Activated T-helper 1 cell treated with anti-CD3 and anti-CD28 coated beads, Interleukin-12 subunit alpha, Interleukin-12 subunit beta, Interleukin-2, Interleukin-4 antibody, amounts not matched to agents 30 ng/mL and 10 ng/mL and 1 ng/mL, durations not matched to agents 14 hours and 24 hours and 36 hours (primary cell): ENCODE data around the gene PDSS1. TPM values are rescaled to one million over a fixed set of nuclear protein-coding genes. Genes with fewer than 3 reads are reported as not detected.
A peak's percentile ranks its signal among the peaks of the same experiment; 100 is the strongest.
"Not testable (repeated sequence)": the region's sequence is repeated elsewhere in the genome, so short reads cannot be mapped to it uniquely, and the experiment has no call there.

ENCODE experiments used
- DNase-seq: peaks from one replicate; pipeline ENCODE4 v3.0.0; 2021; ENCODE audit warnings: low spot score
- H3K27ac Mint-ChIP-seq: one replicate; pipeline ENCODE4 v1.8.0; 2021; ENCODE audit warnings: mild to moderate bottlenecking, mixed read lengths
- H3K27me3 Mint-ChIP-seq: one replicate; pipeline ENCODE4 v1.8.0; 2022; ENCODE audit warnings: mild to moderate bottlenecking, moderate library complexity, mixed read lengths; ENCODE audit not compliant: insufficient read depth
- H3K36me3 Mint-ChIP-seq: one replicate; pipeline ENCODE4 v1.8.0; 2021; ENCODE audit warnings: low read depth, mixed read lengths
- H3K4me1 Mint-ChIP-seq: one replicate; pipeline ENCODE4 v1.8.0; 2021; ENCODE audit warnings: low read depth, mixed read lengths
- H3K4me3 Mint-ChIP-seq: one replicate; pipeline ENCODE4 v1.8.0; 2021; ENCODE audit warnings: mild to moderate bottlenecking, moderate library complexity, mixed read lengths
- H3K9me3 Mint-ChIP-seq: one replicate; pipeline ENCODE4 v1.8.0; 2021; ENCODE audit warnings: mixed read lengths
- intact Hi-C: fragments of 100-400 bp; cut with micrococcal nuclease; formaldehyde crosslinking; loops from one replicate; pipeline ENCODE4 v1.15.1; 2024
- total RNA-seq: library from RNA; stranded (reverse); gene quantifications from 2 replicates; pipeline ENCODE4 v1.2.3, GENCODE V29; 2022

PDSS1 gene, protein sequence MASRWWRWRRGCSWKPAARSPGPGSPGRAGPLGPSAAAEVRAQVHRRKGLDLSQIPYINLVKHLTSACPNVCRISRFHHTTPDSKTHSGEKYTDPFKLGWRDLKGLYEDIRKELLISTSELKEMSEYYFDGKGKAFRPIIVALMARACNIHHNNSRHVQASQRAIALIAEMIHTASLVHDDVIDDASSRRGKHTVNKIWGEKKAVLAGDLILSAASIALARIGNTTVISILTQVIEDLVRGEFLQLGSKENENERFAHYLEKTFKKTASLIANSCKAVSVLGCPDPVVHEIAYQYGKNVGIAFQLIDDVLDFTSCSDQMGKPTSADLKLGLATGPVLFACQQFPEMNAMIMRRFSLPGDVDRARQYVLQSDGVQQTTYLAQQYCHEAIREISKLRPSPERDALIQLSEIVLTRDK
- total RNA-seq: 39.3 and 43.1 TPM in 2 replicates

DNA sequence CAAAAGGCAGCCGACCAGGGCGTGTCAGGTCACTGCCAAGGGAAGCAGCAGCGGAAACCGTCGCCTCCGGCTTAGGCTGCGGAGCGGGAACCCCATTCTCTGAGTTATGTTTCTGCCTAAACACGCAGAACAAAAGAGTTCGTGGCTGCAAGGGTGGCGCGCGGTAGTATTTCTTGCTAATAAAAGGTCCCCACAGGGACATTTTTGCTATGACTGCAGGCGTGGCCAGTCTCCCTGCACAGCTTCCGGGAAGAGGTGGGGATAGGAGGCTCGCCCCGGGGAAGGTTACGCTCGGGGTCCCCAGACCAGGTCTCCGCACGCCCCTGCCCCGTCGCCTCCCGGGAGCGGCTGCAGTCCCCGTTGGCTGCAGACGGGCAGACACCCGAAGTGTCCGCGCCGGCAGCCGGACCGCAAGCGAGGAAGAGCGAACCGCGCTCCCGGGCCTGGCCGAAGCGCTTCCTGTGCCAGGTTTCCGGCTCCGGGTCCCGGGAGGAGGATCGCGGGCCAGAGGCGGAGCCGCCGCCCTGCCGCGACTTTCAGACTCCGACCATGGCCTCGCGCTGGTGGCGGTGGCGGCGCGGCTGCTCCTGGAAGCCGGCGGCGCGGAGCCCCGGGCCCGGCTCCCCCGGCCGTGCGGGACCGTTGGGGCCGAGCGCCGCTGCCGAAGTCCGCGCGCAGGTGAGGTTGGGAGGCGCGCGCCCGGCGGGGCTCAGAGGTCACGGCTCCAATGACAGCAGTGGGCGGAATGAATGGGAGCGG is at the start of gene PDSS1:
Gene PDSS1, plus strand, starts transcription at position 539 of the 759 bp plus-strand sequence. Its CDS starts 11 bp downstream, at position 550.
- Mint-ChIP-seq H3K9me3 (no peaks in the 10 kb centered on the region), H3K27me3 (no peaks in the 10 kb centered on the region), H3K27ac (peak within 1 kb of the TSS; percentile 94), H3K36me3 (peaks cover 21% of the 10 kb centered on the region), H3K4me1 (peaks cover 31% of the 10 kb centered on the region), H3K4me3 (peak within 1 kb of the TSS; percentile 100)
- intact Hi-C loops: loop anchor here (1.0 to 5.0 kb wide), 6 partner anchors 40 to 545 kb away; partner anchors contain the start of genes MASTL and YME1L1
- peak; percentile 64 for DNase-seq

DNA sequence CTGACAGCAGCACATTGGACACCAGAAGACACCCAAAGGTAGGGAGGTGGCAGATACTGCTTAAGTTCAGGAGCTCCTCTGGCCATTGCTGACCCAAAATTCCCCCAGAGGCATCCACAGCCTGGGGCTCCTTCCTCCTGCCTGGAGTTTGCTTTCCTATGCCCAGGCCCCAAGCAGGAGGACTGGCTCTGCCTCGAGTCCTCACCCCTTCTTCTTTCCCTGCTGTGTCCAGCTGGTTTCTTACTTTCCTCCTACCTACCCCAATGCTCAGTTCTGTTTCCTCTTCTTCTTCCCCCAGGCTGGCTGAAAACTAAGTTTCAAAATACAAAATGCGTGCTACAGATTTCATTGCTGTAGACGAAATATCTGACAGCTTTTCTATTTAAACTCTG is 49.3 kb upstream of the PDSS1 start:
- H3K4me1 Mint-ChIP-seq, H3K9me3 Mint-ChIP-seq, H3K27ac Mint-ChIP-seq, H3K4me3 Mint-ChIP-seq, DNase-seq, H3K36me3 Mint-ChIP-seq, H3K27me3 Mint-ChIP-seq, intact Hi-C loops: not testable (repeated sequence)

DNA sequence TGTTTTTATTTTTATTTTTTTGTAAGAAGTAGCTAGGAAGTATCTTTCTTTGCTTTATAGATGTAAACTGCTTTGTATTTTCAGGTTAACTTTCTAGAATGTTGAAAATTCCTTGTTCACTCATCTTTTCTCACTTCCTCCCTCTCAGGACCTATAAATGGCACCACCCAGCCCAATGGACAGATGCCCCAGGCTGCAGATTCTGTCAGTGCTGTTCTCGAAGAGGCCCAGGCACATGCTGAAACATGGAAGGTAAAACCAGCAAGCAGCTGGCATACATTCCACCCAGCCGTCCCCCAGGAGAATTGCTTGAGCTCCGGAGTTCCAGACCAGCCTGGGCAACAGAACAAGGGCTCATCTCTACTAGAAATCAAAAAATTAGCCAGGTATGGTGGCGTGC is 47.1 kb upstream of the PDSS1 start:
- intact Hi-C loops: no loop called here
- no peak for DNase-seq
- Mint-ChIP-seq H3K36me3 (no peaks in the 10 kb centered on the region), H3K4me3 (no peak overlapping the region), H3K27me3 (peaks cover 6% of the 10 kb centered on the region), H3K9me3 (no peaks in the 10 kb centered on the region), H3K27ac (no peak overlapping the region), H3K4me1 (no peaks in the 10 kb centered on the region)

DNA sequence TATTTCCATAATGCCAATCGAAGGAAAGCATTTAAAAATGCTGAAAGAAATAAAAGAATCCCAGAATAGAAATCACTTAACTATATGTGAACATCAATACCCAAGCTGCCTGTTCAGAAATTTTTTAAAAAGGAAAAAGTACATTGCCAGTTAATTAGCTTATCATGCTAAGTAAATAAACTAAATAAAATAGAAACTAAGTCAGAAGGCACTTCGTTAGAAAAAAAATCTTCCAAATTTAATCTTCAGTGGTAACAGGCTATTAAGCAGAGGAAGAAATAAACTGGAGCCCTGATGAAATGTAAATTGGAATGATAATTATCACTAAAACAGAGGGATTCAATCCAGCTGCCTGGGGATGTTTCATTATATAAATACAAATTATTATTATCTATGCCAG is 46.0 kb upstream of the PDSS1 start:
- H3K27me3 Mint-ChIP-seq, H3K27ac Mint-ChIP-seq, H3K9me3 Mint-ChIP-seq, H3K4me1 Mint-ChIP-seq, H3K4me3 Mint-ChIP-seq, H3K36me3 Mint-ChIP-seq, intact Hi-C loops, DNase-seq: not testable (repeated sequence)

DNA sequence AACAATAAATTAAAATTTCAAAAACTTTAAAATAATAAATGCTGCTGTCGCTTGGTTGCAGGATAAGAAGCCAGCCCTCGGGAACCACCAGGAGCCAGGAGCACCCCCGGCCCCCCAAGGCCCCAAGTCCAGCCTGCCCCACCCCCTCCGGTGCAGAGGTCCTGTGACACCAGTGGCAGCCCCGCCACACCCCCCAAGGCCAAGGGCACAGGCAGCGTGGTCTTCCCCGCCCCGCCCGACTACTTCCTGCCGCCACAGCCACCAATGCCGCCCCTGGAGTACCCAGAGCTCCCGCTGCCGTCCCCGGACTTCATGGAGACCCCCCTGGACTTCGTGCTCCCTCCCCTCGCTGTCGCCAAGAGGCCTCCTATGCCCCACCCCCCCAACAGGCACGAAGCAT is 44.5 kb upstream of the PDSS1 start:
- H3K27me3 Mint-ChIP-seq: peaks cover 3% of the 10 kb centered on the region
- no peaks in the 10 kb centered on the region for H3K9me3 Mint-ChIP-seq
- intact Hi-C loops: no loop called here
- no peak overlapping the region for H3K27ac Mint-ChIP-seq
- no peak overlapping the region for H3K4me3 Mint-ChIP-seq
- no peak for DNase-seq
- no peaks in the 10 kb centered on the region for H3K36me3 Mint-ChIP-seq
- no peaks in the 10 kb centered on the region for H3K4me1 Mint-ChIP-seq

DNA sequence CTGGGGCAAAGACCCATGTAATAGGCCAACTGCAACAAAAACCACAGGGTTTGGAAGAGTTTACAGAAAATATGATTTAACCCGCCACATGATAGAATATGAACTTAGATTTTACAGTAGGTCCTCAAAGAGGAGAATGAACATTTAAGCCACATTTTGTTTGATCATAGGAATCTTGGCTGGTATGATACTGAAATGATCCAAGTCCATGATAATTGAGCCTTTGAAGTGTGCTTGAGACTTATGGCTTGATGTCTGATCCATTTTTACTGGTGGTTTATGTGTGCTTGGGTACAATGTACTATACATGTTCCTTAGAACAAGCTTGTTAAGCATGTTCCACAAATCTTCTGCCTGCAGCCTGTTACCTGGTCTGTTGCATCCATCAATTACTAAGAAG is 41.8 kb upstream of the PDSS1 start:
- no peak overlapping the region for H3K27ac Mint-ChIP-seq
- intact Hi-C loops: no loop called here
- H3K36me3 Mint-ChIP-seq: no peaks in the 10 kb centered on the region
- no peaks in the 10 kb centered on the region for H3K4me1 Mint-ChIP-seq
- no peak overlapping the region for H3K4me3 Mint-ChIP-seq
- no peaks in the 10 kb centered on the region for H3K9me3 Mint-ChIP-seq
- peaks cover 5% of the 10 kb centered on the region for H3K27me3 Mint-ChIP-seq
- DNase-seq: no peak

DNA sequence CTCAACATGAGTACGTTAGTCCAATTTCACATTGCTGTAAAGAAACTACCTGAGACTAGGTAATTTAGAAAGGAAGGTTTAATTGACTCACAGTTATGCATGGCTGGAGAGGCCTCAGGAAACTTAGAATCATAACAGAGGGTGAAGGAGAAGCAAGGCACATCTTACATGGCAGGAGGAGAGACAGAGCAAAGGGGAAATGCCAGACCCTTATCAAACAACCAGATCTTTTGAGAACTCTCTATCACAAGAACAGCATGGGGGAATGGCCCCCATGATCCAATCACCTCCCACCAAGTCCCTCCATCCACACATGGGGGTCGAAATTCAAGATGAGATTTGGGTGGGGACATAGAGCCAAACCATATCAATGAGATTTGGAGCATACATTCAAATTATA is 34.6 kb upstream of the PDSS1 start:
- Mint-ChIP-seq H3K4me1 (no peaks in the 10 kb centered on the region), H3K27ac (no peak overlapping the region)

DNA sequence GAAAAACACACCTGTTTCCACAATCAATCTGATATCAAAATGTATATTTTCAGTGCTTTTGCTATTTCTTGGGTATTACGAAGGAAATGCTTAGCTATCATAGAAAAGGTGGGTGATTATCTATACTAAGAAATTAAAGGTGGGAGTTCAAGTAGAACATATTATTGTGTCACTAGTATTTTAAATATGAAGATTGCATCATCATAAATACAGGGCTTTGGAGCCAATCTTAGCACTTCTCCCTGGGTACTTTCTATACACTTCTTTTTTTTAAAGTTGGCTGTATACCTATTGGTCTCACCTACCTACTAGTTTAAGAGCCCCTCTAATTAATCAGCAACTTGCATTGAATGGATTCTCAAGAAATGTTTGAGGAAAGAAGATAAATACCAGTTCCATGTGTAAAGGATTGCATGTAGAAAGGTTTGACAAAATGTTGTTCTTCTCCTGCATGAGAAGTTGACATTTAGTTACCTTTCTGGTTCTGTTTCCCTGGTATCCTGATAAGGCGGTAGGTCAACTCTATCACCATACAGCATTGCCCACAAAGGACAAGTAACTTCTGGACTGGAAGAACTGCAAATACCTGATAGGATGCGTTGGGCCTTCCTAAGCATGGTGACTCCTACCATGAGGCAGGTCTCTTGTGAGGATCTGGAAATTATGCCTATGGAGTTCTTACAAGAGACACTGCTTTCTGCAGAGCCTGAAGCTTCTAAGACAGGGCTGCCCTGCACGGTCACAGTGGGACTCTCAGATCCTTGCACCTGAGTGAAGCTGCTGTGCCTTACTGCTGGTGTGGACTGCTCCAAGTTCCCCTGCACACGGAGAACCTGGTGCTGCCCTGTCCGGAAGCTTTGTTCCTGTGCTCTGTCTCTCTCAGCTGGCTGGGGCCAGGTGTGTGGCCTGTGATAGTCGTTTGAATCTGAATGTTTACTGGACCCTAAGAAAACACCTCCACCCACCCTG is 32.1 kb upstream of the PDSS1 start:
- no peaks in the 10 kb centered on the region for H3K36me3 Mint-ChIP-seq
- H3K9me3 Mint-ChIP-seq: no peaks in the 10 kb centered on the region
- no peak for DNase-seq
- intact Hi-C loops: no loop called here
- H3K4me1 Mint-ChIP-seq: no peaks in the 10 kb centered on the region
- H3K27ac Mint-ChIP-seq: no peak overlapping the region
- H3K27me3 Mint-ChIP-seq: peaks cover 5% of the 10 kb centered on the region
- H3K4me3 Mint-ChIP-seq: no peak overlapping the region

More for the DNA sequence above, 34.6 kb upstream of the PDSS1 start:
- no peak for DNase-seq
- Mint-ChIP-seq H3K9me3 (no peaks in the 10 kb centered on the region), H3K4me3 (no peak overlapping the region), H3K27me3 (peaks cover 10% of the 10 kb centered on the region), H3K36me3 (no peaks in the 10 kb centered on the region)
- intact Hi-C loops: no loop called here

DNA sequence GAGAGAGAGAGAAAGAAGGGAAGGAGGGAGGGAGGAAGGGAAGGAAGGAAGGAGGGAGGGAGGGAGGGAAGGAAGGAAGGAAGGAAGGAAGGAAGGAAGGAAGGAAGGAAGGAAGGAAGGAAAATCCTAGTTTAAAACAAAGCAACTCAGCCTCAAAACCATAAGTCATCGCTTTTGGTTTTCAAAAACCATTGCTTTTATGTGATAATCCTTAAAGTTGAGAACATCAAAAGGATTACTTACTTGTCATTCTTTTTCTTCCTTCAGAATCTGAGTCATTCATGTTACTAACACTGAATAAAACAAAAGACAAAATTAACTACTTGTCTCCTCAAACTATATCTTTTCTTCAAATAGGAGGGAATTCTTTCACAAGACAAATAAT is 21.6 kb upstream of the PDSS1 start:
- intact Hi-C loops: no loop called here
- no peak for DNase-seq
- Mint-ChIP-seq H3K4me3 (no peak overlapping the region), H3K27ac (no peak overlapping the region), H3K36me3 (no peaks in the 10 kb centered on the region), H3K27me3 (no peaks in the 10 kb centered on the region), H3K4me1 (no peaks in the 10 kb centered on the region), H3K9me3 (no peaks in the 10 kb centered on the region)

DNA sequence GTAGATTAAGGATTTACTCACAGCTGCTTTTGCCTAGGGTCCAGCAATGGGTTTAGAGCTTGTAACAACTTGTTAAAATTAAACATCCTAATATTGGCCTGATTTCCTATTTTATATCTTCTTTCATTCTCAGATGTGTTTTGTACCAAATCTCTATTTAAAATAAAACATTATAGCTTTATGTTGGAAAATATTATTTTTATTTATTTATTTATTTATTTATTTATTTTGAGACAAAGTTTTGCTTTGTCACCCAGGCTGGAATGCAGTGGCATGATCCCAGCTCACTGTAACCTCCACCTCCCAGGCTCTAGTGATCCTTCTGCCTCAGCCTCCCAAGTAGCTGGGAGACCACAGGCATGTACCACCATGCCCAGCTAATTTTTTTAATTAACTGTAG is 17.9 kb upstream of the PDSS1 start:
- Mint-ChIP-seq H3K4me3 (no peak overlapping the region), H3K27ac (no peak overlapping the region), H3K27me3 (no peaks in the 10 kb centered on the region), H3K4me1 (peaks cover 13% of the 10 kb centered on the region), H3K36me3 (no peaks in the 10 kb centered on the region), H3K9me3 (no peaks in the 10 kb centered on the region)
- DNase-seq: no peak
- intact Hi-C loops: no loop called here

DNA sequence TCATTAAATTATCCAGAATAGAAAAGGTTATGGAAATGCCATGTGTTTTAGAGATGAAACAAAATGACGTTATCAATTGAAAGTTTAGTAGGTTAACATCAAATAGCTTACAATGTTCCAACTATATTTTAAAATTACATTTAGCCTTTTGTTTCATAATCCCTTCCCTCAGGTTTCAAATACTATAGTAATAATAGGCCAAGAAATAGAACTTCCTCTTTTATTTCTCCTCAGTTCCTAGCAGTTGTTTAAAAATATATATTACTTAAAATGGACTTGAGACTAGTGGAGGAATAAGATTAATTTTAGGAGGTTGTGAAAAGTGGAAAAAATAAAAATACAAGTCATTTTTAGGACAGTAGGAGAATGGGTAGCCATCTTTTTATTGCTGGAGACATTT is 16.4 kb upstream of the PDSS1 start:
- Mint-ChIP-seq H3K9me3 (no peaks in the 10 kb centered on the region), H3K27ac (no peak overlapping the region), H3K4me3 (no peak overlapping the region), H3K36me3 (no peaks in the 10 kb centered on the region), H3K27me3 (no peaks in the 10 kb centered on the region), H3K4me1 (peaks cover 21% of the 10 kb centered on the region)
- DNase-seq: no peak
- intact Hi-C loops: no loop called here

DNA sequence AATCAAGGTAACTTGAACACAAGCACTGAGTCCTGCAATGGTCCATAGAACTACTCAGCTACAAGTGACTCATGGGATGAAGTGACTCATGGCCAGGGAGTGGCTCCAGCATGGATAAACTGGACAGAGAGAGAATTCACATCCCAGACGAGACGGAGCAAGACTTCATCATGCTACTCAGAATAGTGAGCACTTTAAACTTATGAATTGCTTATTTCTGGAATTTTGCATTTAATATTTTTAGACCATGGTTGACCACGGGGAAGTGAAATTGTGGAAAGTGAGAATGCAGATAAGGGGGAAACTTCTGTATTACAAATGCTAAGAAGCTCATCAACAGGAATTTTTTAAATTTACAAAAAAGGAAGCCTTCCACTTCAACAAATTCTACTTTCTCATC is 15.5 kb upstream of the PDSS1 start:
- H3K36me3 Mint-ChIP-seq, intact Hi-C loops, H3K9me3 Mint-ChIP-seq, H3K27me3 Mint-ChIP-seq, H3K4me3 Mint-ChIP-seq, DNase-seq, H3K27ac Mint-ChIP-seq: not testable (repeated sequence)
- H3K4me1 Mint-ChIP-seq: peaks cover 21% of the 10 kb centered on the region
